NCI-H82 treated with DMSO at 0.1 percent for 48 hours (cell line): ENCODE data around the gene PRDX1.
A peak's percentile ranks its signal among the peaks of the same experiment; 100 is the strongest.
"Not testable (repeated sequence)": the region's sequence is repeated elsewhere in the genome, so short reads cannot be mapped to it uniquely, and the experiment has no call there.

Experiments
- DNase-seq: peaks from one replicate; lab custom pipeline; 2025; ENCODE audit not compliant: unreplicated experiment; lab: John Stamatoyannopoulos, UW

Gene PRDX1

GRCh38 chr1:45536886-45537285 lies 15.2 kb upstream of the PRDX1 start:
- no peak for DNase-seq

- DNase-seq: no peak
Measured at GRCh38 chr1:45535988-45536766, 14.5 kb upstream of the PRDX1 start.

- no peak for DNase-seq
Measured at GRCh38 chr1:45531873-45532272, 10.2 kb upstream of the PRDX1 start.

GRCh38 chr1:45530632-45531135 lies 9.0 kb upstream of the PRDX1 start:
- peak; percentile 53 for DNase-seq

DNA sequence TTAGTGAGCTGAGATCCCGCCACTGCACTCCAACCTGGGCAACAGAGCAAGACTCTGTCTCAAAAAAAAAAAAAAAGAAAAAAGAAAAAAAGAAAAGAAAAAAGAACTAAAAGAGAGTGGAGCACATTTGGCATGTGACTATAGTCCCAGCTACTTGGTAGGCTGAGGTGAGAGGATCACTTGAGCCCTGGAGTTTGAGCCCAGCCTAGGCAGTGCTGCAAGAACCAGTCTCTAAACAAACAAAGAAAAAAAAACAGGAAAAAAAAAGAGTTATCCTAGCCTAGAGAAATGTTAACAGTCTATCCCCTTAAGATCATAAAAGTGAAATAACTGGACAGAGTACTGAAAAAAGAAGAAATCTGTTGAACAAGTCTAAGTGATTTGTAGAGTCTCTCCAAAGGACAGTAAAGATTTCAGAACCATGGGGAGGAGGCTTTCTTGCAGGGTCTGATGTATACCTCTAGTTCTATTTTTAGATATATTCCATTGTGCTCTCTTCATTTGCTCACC lies 4.5 kb upstream of the PRDX1 start:
- DNase-seq: no peak

- not testable (repeated sequence) for DNase-seq
Measured at GRCh38 chr1:45523975-45524374, 2.3 kb upstream of the PRDX1 start.

- not testable (repeated sequence) for DNase-seq
Measured at GRCh38 chr1:45523516-45523915, 1.8 kb upstream of the PRDX1 start.

GRCh38 chr1:45522324-45523104 lies 830 bp upstream of the PRDX1 start:
- no peak for DNase-seq

DNA sequence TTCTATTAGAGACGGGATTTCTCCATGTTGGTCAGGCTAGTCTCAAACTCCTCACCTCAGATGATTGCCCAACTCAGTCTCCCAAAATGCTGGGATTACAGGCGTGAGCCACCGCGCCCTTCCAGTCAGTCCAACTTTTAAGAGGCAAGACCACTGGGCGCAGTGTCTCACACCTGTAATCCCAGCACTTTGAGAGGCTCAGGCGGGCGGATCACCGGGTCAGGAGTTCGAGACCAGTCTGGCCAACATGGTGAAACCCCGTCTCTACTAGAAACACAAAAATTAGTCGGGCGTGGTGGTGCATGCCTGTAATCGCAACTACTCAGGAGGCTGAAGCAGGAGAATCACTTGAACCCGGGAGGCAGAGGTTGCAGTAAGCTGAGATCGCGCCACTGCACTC lies 1.9 kb downstream of the PRDX1 start:
- not testable (repeated sequence) for DNase-seq

- DNase-seq: peak; percentile 62
Measured at GRCh38 chr1:45518910-45519309, 2.8 kb downstream of the PRDX1 start.

DNA sequence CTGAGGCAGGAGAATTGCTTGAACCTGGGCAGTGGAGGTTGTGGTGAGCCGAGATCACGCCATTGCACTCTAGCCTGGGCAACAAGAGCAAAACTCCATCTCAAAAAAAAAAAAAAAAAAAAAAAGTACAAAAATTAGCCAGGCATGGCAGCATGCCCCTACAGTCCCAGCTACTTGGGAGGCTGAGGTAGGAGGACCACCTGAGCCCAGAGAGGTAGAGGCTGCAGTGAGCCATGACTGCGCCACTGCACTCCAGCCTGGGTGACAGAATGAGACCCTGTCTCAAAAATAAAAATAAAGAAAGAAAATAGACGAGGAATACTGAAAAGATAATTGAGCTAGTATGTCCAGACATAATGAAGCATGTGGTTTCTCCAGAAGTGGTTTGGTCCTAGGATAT lies 3.3 kb downstream of the PRDX1 start:
- DNase-seq: not testable (repeated sequence)

GRCh38 chr1:45516465-45516864 lies 5.2 kb downstream of the PRDX1 start:
- no peak for DNase-seq

GRCh38 chr1:45516036-45516435 lies 5.6 kb downstream of the PRDX1 start:
- no peak for DNase-seq

DNA sequence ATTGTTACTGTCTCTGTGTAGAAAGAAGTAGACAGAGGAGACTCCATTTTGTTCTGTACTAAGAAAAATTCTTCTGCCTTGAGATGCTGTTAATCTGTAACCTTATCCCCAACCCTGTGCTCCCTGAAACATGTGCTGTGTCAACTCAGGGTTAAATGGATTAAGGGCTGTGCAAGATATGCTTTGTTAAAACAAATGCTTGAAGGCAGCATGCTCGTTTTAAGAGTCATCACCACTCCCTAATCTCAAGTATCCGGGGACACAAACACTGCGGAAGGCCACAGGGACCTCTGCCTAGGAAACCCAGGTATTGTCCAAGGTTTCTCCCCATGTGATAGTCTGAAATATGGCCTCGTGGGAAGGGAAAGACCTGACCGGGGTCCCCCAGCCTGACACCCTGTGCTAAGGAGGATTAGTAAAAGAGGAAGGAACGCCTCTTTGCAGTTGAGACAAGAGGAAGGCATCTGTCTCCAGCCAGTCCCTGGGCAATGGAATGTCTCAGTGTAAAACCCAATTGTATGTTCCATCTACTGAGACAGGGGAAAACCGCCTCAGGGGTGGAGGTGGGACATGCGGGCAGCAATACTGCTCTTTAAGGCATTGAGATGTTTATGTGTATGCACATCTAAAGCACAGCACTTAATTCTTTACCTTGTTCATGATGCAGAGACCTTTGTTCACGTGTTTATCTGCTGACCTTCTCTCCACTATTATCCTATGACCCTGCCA lies 8.0 kb downstream of the PRDX1 start:
- peak; percentile 50 for DNase-seq

DNA sequence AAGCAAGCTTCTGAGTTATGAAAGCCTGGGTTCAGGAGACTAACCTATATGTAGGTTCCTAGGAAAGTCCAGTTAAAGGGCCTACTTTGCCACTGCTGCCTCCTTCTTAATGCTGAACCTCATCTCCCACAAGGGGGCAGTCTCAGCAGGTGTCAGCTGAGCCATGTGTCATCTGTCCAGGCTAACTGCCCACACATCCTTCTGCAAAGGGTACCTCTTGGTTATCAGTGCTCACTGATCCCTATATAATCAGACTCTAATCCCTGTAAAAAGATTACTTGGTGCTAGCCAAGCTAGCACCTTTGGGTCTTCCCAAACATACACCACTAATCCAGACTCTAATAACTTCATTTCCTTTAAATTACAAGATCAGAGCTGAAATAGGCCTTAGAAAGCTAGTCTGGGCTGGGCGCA lies 9.0 kb downstream of the PRDX1 start:
- DNase-seq: peak; percentile 99

DNA sequence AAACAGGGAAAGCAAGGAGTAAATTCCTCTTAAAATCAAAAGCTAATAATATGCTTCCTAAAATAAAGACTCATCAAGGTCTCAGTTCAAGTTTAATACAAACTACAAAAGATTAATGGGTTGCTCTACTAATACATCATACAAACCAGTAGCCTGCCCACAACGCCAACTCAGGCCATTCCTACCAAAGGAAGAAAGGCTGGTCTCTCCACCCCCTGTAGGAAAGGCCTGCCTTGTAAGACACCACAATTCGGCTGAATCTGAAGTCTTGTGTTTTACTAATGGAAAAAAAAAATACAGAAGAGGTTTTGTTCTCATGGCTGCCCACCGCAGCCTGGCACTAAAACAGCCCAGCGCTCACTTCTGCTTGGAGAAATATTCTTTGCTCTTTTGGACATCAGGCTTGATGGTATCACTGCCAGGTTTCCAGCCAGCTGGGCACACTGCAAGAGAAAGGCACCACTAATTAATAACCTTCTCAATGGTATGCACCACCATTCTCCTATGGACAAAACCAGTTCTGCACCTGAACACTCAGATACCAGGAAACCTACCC lies 10.6 kb downstream of the PRDX1 start:
- DNase-seq: no peak

- DNase-seq: no peak
Measured at GRCh38 chr1:45510036-45510971, 11.4 kb downstream of the PRDX1 start.

DNA sequence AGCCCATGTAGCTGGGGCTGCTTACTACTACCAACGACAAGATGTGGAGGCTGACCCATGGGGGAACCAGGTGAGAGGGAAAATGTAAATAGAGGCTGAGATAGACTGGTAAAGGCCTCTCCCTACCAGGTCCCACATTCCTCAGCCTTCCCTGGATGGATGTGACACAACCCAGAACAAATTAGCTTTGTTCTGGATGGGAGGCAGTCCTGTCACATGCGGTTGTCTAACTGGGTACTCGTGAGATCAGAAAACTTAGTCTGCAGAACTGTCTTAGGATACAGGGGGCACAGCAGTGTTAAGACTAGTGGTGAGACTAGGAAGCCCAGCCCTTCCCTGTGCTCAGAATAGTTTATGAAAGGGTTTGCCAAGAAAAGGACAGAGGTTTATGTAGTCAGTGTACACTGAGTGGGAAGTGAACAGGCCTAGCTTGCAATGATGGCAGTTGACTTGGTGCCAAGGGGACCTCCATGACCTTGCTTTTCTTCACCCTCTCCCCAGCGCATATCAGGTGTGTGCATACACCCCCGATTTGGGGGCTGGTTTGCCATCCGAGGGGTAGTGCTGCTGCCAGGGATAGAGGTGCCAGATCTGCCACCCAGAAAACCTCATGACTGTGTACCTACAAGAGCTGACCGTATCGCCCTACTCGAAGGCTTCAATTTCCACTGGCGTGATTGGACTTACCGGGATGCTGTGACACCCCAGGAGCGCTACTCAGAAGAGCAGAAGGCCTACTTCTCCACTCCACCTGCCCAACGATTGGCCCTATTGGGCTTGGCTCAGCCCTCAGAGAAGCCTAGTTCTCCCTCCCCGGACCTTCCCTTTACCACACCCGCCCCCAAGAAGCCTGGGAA lies 13.2 kb downstream of the PRDX1 start:
- DNase-seq: no peak

DNA sequence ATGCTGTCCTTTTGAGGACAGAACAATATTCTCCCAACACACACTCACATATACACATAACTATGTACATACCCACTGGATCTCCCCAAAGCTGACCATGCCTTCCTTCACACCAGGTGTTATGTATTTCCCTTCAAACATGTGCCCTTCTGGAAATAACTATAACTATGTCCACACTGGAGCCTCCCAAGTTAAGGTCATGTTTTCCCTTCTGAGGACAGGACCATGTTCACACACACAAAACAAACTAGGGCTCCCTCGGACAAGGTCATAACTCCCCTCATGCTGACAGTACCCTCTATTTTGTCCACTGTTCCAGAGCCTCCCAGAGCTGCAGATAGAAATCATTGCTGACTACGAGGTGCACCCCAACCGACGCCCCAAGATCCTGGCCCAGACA lies 13.8 kb downstream of the PRDX1 start:
- DNase-seq: no peak
